ENCODE data around the gene S100A3. TPM values are rescaled to one million over a fixed set of nuclear protein-coding genes. Genes with fewer than 3 reads are reported as not detected.
A peak's percentile ranks its signal among the peaks of the same experiment; 100 is the strongest.

S100A3 gene
- total RNA-seq, 1 donor from 2014 or later = 9.6 TPM

- no peak for ATAC-seq
These were observed 1.2 kb downstream of the S100A3 start for GRCh38 chr1:153547560-153548551.

- no peak for ATAC-seq
These were observed 2.1 kb downstream of the S100A3 start for GRCh38 chr1:153546796-153547559.

- ATAC-seq = no peak
These were observed 2.7 kb downstream of the S100A3 start for GRCh38 chr1:153546371-153546770.

- peak; percentile 85 for ATAC-seq
These were observed 3.7 kb downstream of the S100A3 start, which contains the start of gene S100A4 for GRCh38 chr1:153545067-153546055. Gene S100A4, minus strand, starts transcription at chr1:153545806. Its CDS starts 1,012 bp downstream, at chr1:153544794.

- ATAC-seq = no peak
These were observed 4.5 kb downstream of the S100A3 start for GRCh38 chr1:153544453-153545066.

- no peak for ATAC-seq
These were observed 5.3 kb downstream of the S100A3 start for GRCh38 chr1:153543736-153544135.

GRCh38 chr1:153542956-153543711 is 5.9 kb downstream of the S100A3 start:
- ATAC-seq = no peak

- no peak for ATAC-seq
These were observed 7.1 kb downstream of the S100A3 start for GRCh38 chr1:153541641-153542590.

GRCh38 chr1:153540394-153541361 is 8.4 kb downstream of the S100A3 start, which contains the start of gene S100A5:
Gene S100A5, minus strand, starts transcription at chr1:153540934. Its CDS starts 743 bp downstream, at chr1:153540191.
- ATAC-seq = no peak

- ATAC-seq = no peak
These were observed 9.5 kb downstream of the S100A3 start for GRCh38 chr1:153539395-153540093.

GRCh38 chr1:153538315-153538821 is 10.7 kb downstream of the S100A3 start:
- peak; percentile 9 for ATAC-seq

GRCh38 chr1:153537376-153537730 is 11.7 kb downstream of the S100A3 start:
- ATAC-seq = no peak

GRCh38 chr1:153536671-153537375 is 12.2 kb downstream of the S100A3 start:
- ATAC-seq = peak; percentile 47

GRCh38 chr1:153536012-153536670 is 12.9 kb downstream of the S100A3 start:
- peak; percentile 67 for ATAC-seq

GRCh38 chr1:153535242-153536011 is 13.6 kb downstream of the S100A3 start, which contains the start of gene S100A6:
Gene S100A6, minus strand, starts transcription at chr1:153535991. Its CDS starts 652 bp downstream, at chr1:153535339.
- ATAC-seq = peak; percentile 68
